ENCODE results near the gene ZNF235.

Gene ZNF235

GRCh38 chr19:44315883-44316282 lies 11.1 kb upstream of the ZNF235 start:
- in situ Hi-C loops (cut with HindIII; ENCODE audit: low sequenced_read_pairs), result no loop called here
- no peak overlapping the region for H3K4me3 ChIP-seq (ENCODE audit: low read depth, low read length)
- DNase-seq (ENCODE audit: low read depth), result no peak
- no peak for TF ChIP-seq CTCF (IDR thresholded peaks at IDR 0.05; ENCODE audit: low read depth, low read length, missing control alignments)

- in situ Hi-C loops (cut with HindIII; ENCODE audit: low sequenced_read_pairs), result no loop called here
These were observed 8.4 kb upstream of the ZNF235 start for GRCh38 chr19:44313231-44313630.

GRCh38 chr19:44308011-44308410 lies 3.2 kb upstream of the ZNF235 start:
- in situ Hi-C loops (cut with HindIII; ENCODE audit: low sequenced_read_pairs), result no loop called here
- no peak for TF ChIP-seq CTCF (IDR thresholded peaks at IDR 0.05; ENCODE audit: low read depth, low read length, missing control alignments)
- no peak for DNase-seq (ENCODE audit: low read depth)
- H3K4me3 ChIP-seq (ENCODE audit: low read depth, low read length), result no peak overlapping the region

More at GRCh38 chr19:44313231-44313630, 8.4 kb upstream of the ZNF235 start:
- DNase-seq (ENCODE audit: low read depth), result no peak
- H3K4me3 ChIP-seq (ENCODE audit: low read depth, low read length), result no peak overlapping the region
- no peak for TF ChIP-seq CTCF (IDR thresholded peaks at IDR 0.05; ENCODE audit: low read depth, low read length, missing control alignments)

DNA sequence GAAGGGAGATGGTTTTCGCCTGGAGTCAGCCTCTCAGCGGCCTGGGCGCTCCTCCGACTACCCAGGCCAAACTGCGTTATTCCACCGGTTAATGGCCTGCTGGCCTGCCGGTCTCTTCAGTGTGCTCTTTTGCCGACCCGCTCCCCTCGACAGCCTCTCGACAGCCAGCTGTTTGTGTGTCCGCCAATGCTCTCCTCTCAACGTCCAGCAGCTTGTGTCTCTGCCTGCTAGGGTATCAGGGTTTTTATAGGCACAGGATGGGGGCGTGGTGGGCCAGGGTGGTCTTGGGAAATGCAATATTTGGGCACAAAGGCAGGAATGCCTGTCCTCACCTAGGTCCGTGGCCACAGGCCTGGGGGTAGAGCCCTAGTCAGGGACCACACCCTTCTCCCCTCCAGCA lies 1.5 kb upstream of the ZNF235 start:
- in situ Hi-C loops (cut with HindIII; ENCODE audit: low sequenced_read_pairs), result no loop called here
- no peak for TF ChIP-seq CTCF (IDR thresholded peaks at IDR 0.05; ENCODE audit: low read depth, low read length, missing control alignments)
- H3K4me3 ChIP-seq (ENCODE audit: low read depth, low read length), result no peak overlapping the region
- DNase-seq (ENCODE audit: low read depth), result no peak

- no peak for DNase-seq (ENCODE audit: low read depth)
- H3K4me3 ChIP-seq (ENCODE audit: low read depth, low read length), result peak overlapping the region; percentile 54
- in situ Hi-C loops (cut with HindIII; ENCODE audit: low sequenced_read_pairs), result no loop called here
- no peak for TF ChIP-seq CTCF (IDR thresholded peaks at IDR 0.05; ENCODE audit: low read depth, low read length, missing control alignments)
These were observed 632 bp upstream of the ZNF235 start for GRCh38 chr19:44305457-44305856.

- peak overlapping the region; percentile 54 for H3K4me3 ChIP-seq (ENCODE audit: low read depth, low read length)
- in situ Hi-C loops (cut with HindIII; ENCODE audit: low sequenced_read_pairs), result no loop called here
- peak; percentile 15 for DNase-seq (ENCODE audit: low read depth)
- no peak for TF ChIP-seq CTCF (IDR thresholded peaks at IDR 0.05; ENCODE audit: low read depth, low read length, missing control alignments)
These were observed 753 bp downstream of the ZNF235 start for GRCh38 chr19:44303976-44304568.

All from astrocyte of the cerebellum (primary cell).